ENCODE measurements around the gene BHLHE41. TPM values are rescaled to one million over a fixed set of nuclear protein-coding genes. Genes with fewer than 3 reads are reported as not detected.

The BHLHE41 gene
- total RNA-seq, 5 donors from 2014 or later (not counting 1 experiment from before 2014, with no cell fraction given) = 0.46 to 1.7 (median 1.3) TPM; not detected in 2

DNA sequence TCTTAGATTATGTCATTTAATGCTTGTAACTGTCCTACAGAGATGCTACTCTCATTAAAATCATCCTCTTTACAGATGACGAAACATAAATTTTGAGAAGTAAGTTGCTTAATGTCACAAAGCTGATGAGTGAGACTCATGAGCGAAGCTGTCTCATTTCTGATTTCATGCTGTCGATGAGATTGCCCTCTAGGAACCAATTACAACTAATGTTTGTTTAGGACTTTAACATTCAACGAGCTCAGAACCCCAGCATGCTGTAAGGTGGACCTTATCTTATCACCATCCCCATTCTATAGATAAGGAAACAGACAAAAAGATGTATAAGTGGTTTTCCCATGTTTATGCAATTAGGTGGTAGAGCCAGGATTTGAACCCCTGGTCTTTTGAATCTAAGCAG is 23.1 kb downstream of the BHLHE41 start:
- Mint-ChIP-seq H3K36me3 (no peaks in the 10 kb centered on the region), H3K9me3 (no peaks in the 10 kb centered on the region), H3K4me3 (no peak overlapping the region), H3K27me3 (peaks cover 13 to 40% of the 10 kb centered on the region in 2 donors), H3K27ac (no peak overlapping the region), H3K4me1 (no peaks in the 10 kb centered on the region)
- H3K36me3 ChIP-seq (ENCODE audit: control insufficient read depth in 2 of 2, extremely low read depth in 1 of 2, insufficient read depth in 1 of 2, low read length in 1 of 2) = no peaks in the 10 kb centered on the region
- ATAC-seq (replicated peaks in 1 of 4) (no peak), DNase-seq (no peak)
- H3K27me3 ChIP-seq (replicated peaks in 1 of 2; ENCODE audit: control insufficient read depth in 2 of 2, extremely low read depth in 1 of 2, insufficient read depth in 2 of 2, low read length in 1 of 2) = no peaks in the 10 kb centered on the region
- ChIA-PET POLR2A (no interaction called here), CTCF (interaction anchor here (0.5 to 1.4 kb wide), 2 partner anchors 63 to 600 kb away, joined by 3 read pairs; no protein-coding TSS in a partner anchor)
- no peaks in the 10 kb centered on the region for H3K4me1 ChIP-seq (ENCODE audit: control insufficient read depth in 1 of 2, extremely low read depth in 1 of 2, insufficient read depth in 2 of 2, low read length in 2 of 2)
- no peak overlapping the region for H3K4me3 ChIP-seq (ENCODE audit: control insufficient read depth in 1 of 2, extremely low read depth in 1 of 2, low read length in 1 of 2)
- H3K9me3 ChIP-seq = no peaks in the 10 kb centered on the region
- H3K27ac ChIP-seq (ENCODE audit: low read length) = no peak overlapping the region
- WGBS (ENCODE audit: insufficient coverage) = no CpG with 5 or more reads among the region's 4 CpGs

DNA sequence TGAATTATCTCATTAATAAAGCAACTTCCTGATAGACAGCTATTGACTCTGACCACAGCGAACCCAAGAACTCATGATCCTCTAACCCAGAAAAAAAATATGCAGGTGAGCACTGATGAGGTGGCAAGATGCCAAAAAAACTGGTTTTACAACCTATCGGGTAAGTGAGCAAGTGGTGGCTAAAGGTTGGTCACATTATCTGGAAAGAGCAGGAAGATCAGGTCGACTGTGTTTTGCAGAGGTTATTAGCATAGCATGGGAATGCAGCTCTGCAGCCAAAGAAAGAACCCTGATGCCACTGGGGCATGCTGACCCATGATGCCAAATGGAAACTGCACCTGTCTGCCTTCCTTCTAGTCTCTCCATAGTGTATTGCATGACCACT is 23.5 kb downstream of the BHLHE41 start:
- no peak overlapping the region for H3K27ac Mint-ChIP-seq
- Histone ChIP-seq H3K9me3 (no peaks in the 10 kb centered on the region), H3K4me3 (ENCODE audit: control insufficient read depth in 1 of 2, extremely low read depth in 1 of 2, low read length in 1 of 2) (no peak overlapping the region), H3K4me1 (ENCODE audit: control insufficient read depth in 1 of 2, extremely low read depth in 1 of 2, insufficient read depth in 2 of 2, low read length in 2 of 2) (no peaks in the 10 kb centered on the region), H3K27ac (ENCODE audit: low read length) (no peak overlapping the region), H3K27me3 (replicated peaks in 1 of 2; ENCODE audit: control insufficient read depth in 2 of 2, extremely low read depth in 1 of 2, insufficient read depth in 2 of 2, low read length in 1 of 2) (no peaks in the 10 kb centered on the region), H3K36me3 (ENCODE audit: control insufficient read depth in 2 of 2, extremely low read depth in 1 of 2, insufficient read depth in 1 of 2, low read length in 1 of 2) (no peaks in the 10 kb centered on the region)
- no peaks in the 10 kb centered on the region for H3K9me3 Mint-ChIP-seq
- ChIA-PET CTCF (interaction anchor here (0.5 to 1.4 kb wide), 2 partner anchors 62 to 600 kb away, joined by 3 read pairs; no protein-coding TSS in a partner anchor), POLR2A (interaction anchor here in 1 of 2 donors (0.7 kb wide), 1 partner anchor 210 kb away, joined by 3 read pairs; no protein-coding TSS in a partner anchor)
- no peak for DNase-seq
- 80% methylated on average over 1 of the region's 3 CpGs for WGBS (ENCODE audit: insufficient coverage)
- no peaks in the 10 kb centered on the region for H3K36me3 Mint-ChIP-seq
- peaks cover 12 to 38% of the 10 kb centered on the region in 2 donors for H3K27me3 Mint-ChIP-seq
- no peaks in the 10 kb centered on the region for H3K4me1 Mint-ChIP-seq
- no peak overlapping the region for H3K4me3 Mint-ChIP-seq
- no peak for ATAC-seq (replicated peaks in 1 of 4)

DNA sequence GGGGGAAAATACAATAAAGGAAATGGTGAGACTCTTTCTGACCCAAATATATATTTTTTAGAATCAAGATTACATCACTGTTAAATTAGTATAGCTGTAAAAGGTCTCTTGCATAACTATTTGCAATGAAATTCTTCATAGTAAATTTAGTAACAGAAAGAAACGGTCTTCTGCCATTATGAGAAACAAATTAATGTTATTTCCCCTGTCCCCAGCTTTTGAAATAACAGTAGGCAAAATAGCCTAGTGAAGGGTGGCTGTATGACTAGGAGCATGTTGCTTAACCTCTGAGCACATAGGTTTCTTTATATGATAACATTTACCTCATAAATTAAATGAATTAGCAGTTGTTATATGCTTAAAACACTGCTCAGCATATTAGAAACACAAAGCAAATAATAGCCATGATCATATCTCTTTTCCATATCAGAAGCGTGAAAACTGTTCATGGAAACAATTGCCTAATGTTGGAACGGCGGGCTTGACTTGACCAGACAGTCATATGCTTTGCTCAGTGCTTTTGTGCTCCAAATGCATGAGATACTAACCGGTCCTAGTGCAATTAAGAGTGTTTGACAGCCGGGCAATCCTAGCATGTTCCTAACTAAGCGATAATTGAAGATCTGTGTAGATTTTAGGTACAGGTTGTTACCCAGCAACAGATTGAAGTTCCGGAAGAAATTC is 24.0 kb downstream of the BHLHE41 start:
- H3K4me3 Mint-ChIP-seq = no peak overlapping the region
- Histone ChIP-seq H3K9me3 (no peaks in the 10 kb centered on the region), H3K4me3 (ENCODE audit: control insufficient read depth in 1 of 2, extremely low read depth in 1 of 2, low read length in 1 of 2) (no peak overlapping the region), H3K4me1 (ENCODE audit: control insufficient read depth in 1 of 2, extremely low read depth in 1 of 2, insufficient read depth in 2 of 2, low read length in 2 of 2) (no peaks in the 10 kb centered on the region), H3K36me3 (ENCODE audit: control insufficient read depth in 2 of 2, extremely low read depth in 1 of 2, insufficient read depth in 1 of 2, low read length in 1 of 2) (no peaks in the 10 kb centered on the region), H3K27me3 (replicated peaks in 1 of 2; ENCODE audit: control insufficient read depth in 2 of 2, extremely low read depth in 1 of 2, insufficient read depth in 2 of 2, low read length in 1 of 2) (no peaks in the 10 kb centered on the region), H3K27ac (ENCODE audit: low read length) (no peak overlapping the region)
- ChIA-PET CTCF (interaction anchor here (0.6 to 1.4 kb wide), 3 partner anchors 14 to 968 kb away, joined by 3 to 4 read pairs (median 3); no protein-coding TSS in a partner anchor), POLR2A (interaction anchor here (0.6 to 0.7 kb wide), 2 partner anchors 72 to 211 kb away, joined by 3 read pairs; no protein-coding TSS in a partner anchor)
- no peaks in the 10 kb centered on the region for H3K4me1 Mint-ChIP-seq
- H3K36me3 Mint-ChIP-seq = no peaks in the 10 kb centered on the region
- H3K27ac Mint-ChIP-seq = no peak overlapping the region
- peaks cover 11 to 37% of the 10 kb centered on the region in 2 donors for H3K27me3 Mint-ChIP-seq
- WGBS (ENCODE audit: insufficient coverage) = 97% methylated on average over 3 of the region's 8 CpGs
- no peak for DNase-seq
- no peak for ATAC-seq (replicated peaks in 1 of 4)
- H3K9me3 Mint-ChIP-seq = no peaks in the 10 kb centered on the region

DNA sequence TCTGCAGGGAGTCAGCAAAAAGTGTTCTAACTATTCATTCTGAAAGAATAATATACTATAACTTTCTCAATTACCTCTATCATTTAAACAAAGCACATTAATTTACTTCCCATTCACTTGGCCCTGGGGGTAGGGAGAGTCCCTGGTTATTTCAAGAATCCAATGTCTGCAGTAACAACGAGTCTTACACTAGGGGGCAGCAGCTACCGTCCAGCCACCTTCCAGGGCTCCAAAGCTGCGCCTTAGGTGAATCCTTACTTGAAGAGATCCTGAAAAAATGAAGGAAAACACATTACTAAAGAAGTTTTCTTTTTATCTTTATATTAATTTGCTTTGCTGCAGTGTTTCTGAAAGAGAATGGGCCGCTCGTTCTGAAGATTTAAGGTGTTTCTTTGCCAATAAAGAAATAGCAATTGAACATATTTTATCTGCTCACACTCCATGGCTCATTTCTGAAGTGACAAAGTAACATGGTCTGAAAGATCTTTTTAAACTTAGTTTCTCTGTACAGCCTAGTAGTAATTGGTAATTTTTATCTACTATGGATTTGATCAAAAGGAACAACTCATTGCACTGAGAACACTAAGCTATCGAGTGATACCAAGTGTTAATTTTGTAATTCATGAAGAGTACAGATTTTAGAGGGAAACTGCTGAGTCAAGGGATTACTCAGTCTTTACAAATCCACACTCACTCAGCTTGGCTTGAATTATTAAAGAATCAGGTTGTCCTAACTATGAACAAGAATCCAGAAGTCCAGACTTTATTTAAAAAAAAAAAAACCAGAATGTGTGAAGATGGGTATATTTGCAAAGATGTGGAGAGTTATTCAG is 27.6 kb downstream of the BHLHE41 start:
- H3K4me1 ChIP-seq (ENCODE audit: control insufficient read depth in 1 of 2, extremely low read depth in 1 of 2, insufficient read depth in 2 of 2, low read length in 2 of 2) = no peaks in the 10 kb centered on the region
- peak in 34 of 35 experiments; percentile 13 to 74 (median 38) for DNase-seq
- H3K27ac ChIP-seq (ENCODE audit: low read length) = no peak overlapping the region
- peaks cover 0 to 4% (median 0%) of the 10 kb centered on the region in 3 donors for H3K4me1 Mint-ChIP-seq
- H3K4me3 Mint-ChIP-seq = no peak overlapping the region
- no peaks in the 10 kb centered on the region for H3K36me3 Mint-ChIP-seq
- H3K9me3 Mint-ChIP-seq = no peaks in the 10 kb centered on the region
- H3K27me3 ChIP-seq (replicated peaks in 1 of 2; ENCODE audit: control insufficient read depth in 2 of 2, extremely low read depth in 1 of 2, insufficient read depth in 2 of 2, low read length in 1 of 2) = no peaks in the 10 kb centered on the region
- H3K4me3 ChIP-seq (ENCODE audit: control insufficient read depth in 1 of 2, extremely low read depth in 1 of 2, low read length in 1 of 2) = no peak overlapping the region
- peak; percentile 66 to 82 (median 72) for ATAC-seq (replicated peaks in 1 of 4)
- peaks cover 5 to 23% of the 10 kb centered on the region in 2 donors for H3K27me3 Mint-ChIP-seq
- CTCF ChIA-PET = interaction anchor here (0.6 to 1.9 kb wide), 14 partner anchors 18 to 1211 kb away, joined by 3 to 12 read pairs (median 3); partner anchors contain the start of genes DNAI7 (in 1 of the 2) and ETFRF1 (in 1 of the 2)
- no peaks in the 10 kb centered on the region for H3K36me3 ChIP-seq (ENCODE audit: control insufficient read depth in 2 of 2, extremely low read depth in 1 of 2, insufficient read depth in 1 of 2, low read length in 1 of 2)
- no peaks in the 10 kb centered on the region for H3K9me3 ChIP-seq
- no peak overlapping the region for H3K27ac Mint-ChIP-seq
- POLR2A ChIA-PET = no interaction called here
- WGBS (ENCODE audit: insufficient coverage) = no CpG with 5 or more reads among the region's 6 CpGs

DNA sequence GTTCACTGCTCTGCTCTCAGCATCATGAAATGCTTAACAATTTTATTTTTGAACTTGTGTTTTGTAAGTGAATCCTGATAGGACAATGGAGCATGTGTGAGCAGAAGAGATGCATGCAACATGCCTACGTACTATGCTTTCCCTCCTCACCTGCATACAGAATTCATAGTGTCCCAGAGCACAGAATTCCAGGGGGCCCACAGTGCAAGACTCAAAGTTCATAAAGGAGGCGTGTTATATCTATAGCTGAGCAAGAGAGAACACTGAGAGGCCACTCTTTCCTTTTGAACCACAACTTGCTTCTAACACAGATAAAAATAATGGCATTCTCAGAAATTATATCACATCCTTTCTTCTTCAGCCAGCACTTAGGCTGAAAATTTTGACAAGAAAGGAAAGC is 28.8 kb downstream of the BHLHE41 start:
- H3K36me3 ChIP-seq (ENCODE audit: control insufficient read depth in 2 of 2, extremely low read depth in 1 of 2, insufficient read depth in 1 of 2, low read length in 1 of 2) = no peaks in the 10 kb centered on the region
- H3K27ac ChIP-seq (ENCODE audit: low read length) = no peak overlapping the region
- Mint-ChIP-seq H3K4me3 (no peak overlapping the region), H3K27ac (no peak overlapping the region), H3K36me3 (no peaks in the 10 kb centered on the region), H3K9me3 (no peaks in the 10 kb centered on the region), H3K27me3 (peaks cover under 1 to 11% of the 10 kb centered on the region in 2 donors), H3K4me1 (peaks cover 0 to 4% (median 0%) of the 10 kb centered on the region in 3 donors)
- no peaks in the 10 kb centered on the region for H3K9me3 ChIP-seq
- no peak for ATAC-seq (replicated peaks in 1 of 4)
- CTCF ChIA-PET = interaction anchor here in 1 of 2 donors (1.9 kb wide), 1 partner anchor 605 kb away, joined by 12 read pairs; no protein-coding TSS in a partner anchor
- no peaks in the 10 kb centered on the region for H3K27me3 ChIP-seq (replicated peaks in 1 of 2; ENCODE audit: control insufficient read depth in 2 of 2, extremely low read depth in 1 of 2, insufficient read depth in 2 of 2, low read length in 1 of 2)
- no peak for DNase-seq
- 57% methylated on average over 1 of the region's 2 CpGs for WGBS (ENCODE audit: insufficient coverage)
- POLR2A ChIA-PET = no interaction called here
- H3K4me3 ChIP-seq (ENCODE audit: control insufficient read depth in 1 of 2, extremely low read depth in 1 of 2, low read length in 1 of 2) = no peak overlapping the region
- no peaks in the 10 kb centered on the region for H3K4me1 ChIP-seq (ENCODE audit: control insufficient read depth in 1 of 2, extremely low read depth in 1 of 2, insufficient read depth in 2 of 2, low read length in 2 of 2)

DNA sequence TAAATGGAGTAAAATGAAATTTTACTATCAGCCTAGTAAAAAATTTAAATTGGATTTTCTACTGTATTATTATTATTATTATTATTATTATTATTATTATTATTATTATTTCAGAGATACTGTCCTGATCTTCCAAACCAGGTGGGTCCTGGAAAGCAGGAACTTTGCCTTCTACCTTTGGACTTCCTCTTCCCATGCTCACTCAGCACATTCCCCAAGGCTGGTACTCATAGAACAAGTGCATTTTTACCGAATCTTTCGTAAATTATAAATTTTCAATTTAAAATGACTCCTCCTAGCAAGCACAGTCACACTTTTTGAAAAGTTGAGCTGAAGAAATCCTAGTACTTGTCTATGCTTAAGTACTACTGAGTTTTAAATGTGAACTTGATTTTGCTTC is 29.7 kb downstream of the BHLHE41 start:
- no peak for ATAC-seq (replicated peaks in 1 of 4)
- no peak overlapping the region for H3K27ac Mint-ChIP-seq
- no peaks in the 10 kb centered on the region for H3K9me3 Mint-ChIP-seq
- Histone ChIP-seq H3K9me3 (no peaks in the 10 kb centered on the region), H3K27ac (ENCODE audit: low read length) (no peak overlapping the region), H3K4me1 (ENCODE audit: control insufficient read depth in 1 of 2, extremely low read depth in 1 of 2, insufficient read depth in 2 of 2, low read length in 2 of 2) (no peaks in the 10 kb centered on the region), H3K4me3 (ENCODE audit: control insufficient read depth in 1 of 2, extremely low read depth in 1 of 2, low read length in 1 of 2) (no peak overlapping the region), H3K27me3 (replicated peaks in 1 of 2; ENCODE audit: control insufficient read depth in 2 of 2, extremely low read depth in 1 of 2, insufficient read depth in 2 of 2, low read length in 1 of 2) (no peaks in the 10 kb centered on the region), H3K36me3 (ENCODE audit: control insufficient read depth in 2 of 2, extremely low read depth in 1 of 2, insufficient read depth in 1 of 2, low read length in 1 of 2) (no peaks in the 10 kb centered on the region)
- peaks cover 0 to 4% (median 0%) of the 10 kb centered on the region in 3 donors for H3K4me1 Mint-ChIP-seq
- no CpG with 5 or more reads among the region's 2 CpGs for WGBS (ENCODE audit: insufficient coverage)
- H3K4me3 Mint-ChIP-seq = no peak overlapping the region
- DNase-seq = no peak
- CTCF ChIA-PET = interaction anchor here in 1 of 2 donors (0.8 kb wide), 1 partner anchor 662 kb away, joined by 6 read pairs; no protein-coding TSS in a partner anchor
- H3K36me3 Mint-ChIP-seq = no peaks in the 10 kb centered on the region
- POLR2A ChIA-PET = no interaction called here
- peaks cover 0 to 7% of the 10 kb centered on the region in 2 donors for H3K27me3 Mint-ChIP-seq

All from T-cell (primary cell).